BE2C (cell line): ENCODE data around the gene MB.

Experiments
- DNase-seq: peaks from one replicate; pipeline ENCODE4 v3.0.0-alpha.2; 2020
- H3K27me3 ChIP-seq: fragments of 250-450 bp; sonication (Bioruptor Pico); 2 replicates; pipeline ENCODE4 v1.5.1; 2020; ENCODE audit warnings: mild to moderate bottlenecking
- H3K36me3 ChIP-seq: fragments of 250-450 bp; sonication (Bioruptor Pico); 2 replicates; pipeline ENCODE4 v1.5.1; 2020; ENCODE audit warnings: mild to moderate bottlenecking
- H3K4me1 ChIP-seq: fragments of 250-450 bp; sonication (Bioruptor Pico); 2 replicates; pipeline ENCODE4 v1.5.1; 2020
- H3K4me3 ChIP-seq: 2 replicates; pipeline ENCODE4 v1.5.1; 2011; ENCODE audit warnings: low read depth, low read length
- H3K9me3 ChIP-seq: fragments of 250-450 bp; sonication (Bioruptor Pico); 2 replicates; pipeline ENCODE4 v1.5.1; 2020
- CTCF ChIP-seq: IDR thresholded peaks from 2 replicates; pipeline ENCODE4 v1.5.1; 2012; ENCODE audit warnings: mild to moderate bottlenecking, low read depth, low read length

Gene MB

GRCh38 chr22:35576671-35577070 lies 40.5 kb downstream of the MB start:
- no peaks in the 10 kb centered on the region for H3K27me3 ChIP-seq
- no peak for TF ChIP-seq CTCF
- H3K4me3 ChIP-seq, result no peak overlapping the region
- H3K4me1 ChIP-seq, result no peaks in the 10 kb centered on the region
- no peaks in the 10 kb centered on the region for H3K9me3 ChIP-seq
- no peak for DNase-seq
- no peaks in the 10 kb centered on the region for H3K36me3 ChIP-seq

GRCh38 chr22:35575116-35575748 lies 41.9 kb downstream of the MB start:
- no peaks in the 10 kb centered on the region for H3K36me3 ChIP-seq
- H3K4me1 ChIP-seq, result no peaks in the 10 kb centered on the region
- no peak for TF ChIP-seq CTCF
- H3K4me3 ChIP-seq, result no peak overlapping the region
- H3K9me3 ChIP-seq, result no peaks in the 10 kb centered on the region
- DNase-seq, result no peak
- H3K27me3 ChIP-seq, result no peaks in the 10 kb centered on the region

GRCh38 chr22:35572556-35572955 lies 44.6 kb downstream of the MB start:
- Histone ChIP-seq H3K27me3 (no peaks in the 10 kb centered on the region), H3K36me3 (no peaks in the 10 kb centered on the region), H3K4me3 (no peak overlapping the region), H3K9me3 (no peaks in the 10 kb centered on the region), H3K4me1 (no peaks in the 10 kb centered on the region; the same call in 1 of the 2 replicates)
- TF ChIP-seq CTCF, result no peak
- DNase-seq, result no peak

- Histone ChIP-seq H3K36me3 (no peaks in the 10 kb centered on the region), H3K4me3 (no peak overlapping the region), H3K4me1 (no peaks in the 10 kb centered on the region; the same call in none of the 2 replicates), H3K27me3 (no peaks in the 10 kb centered on the region), H3K9me3 (no peaks in the 10 kb centered on the region)
- no peak for DNase-seq
- TF ChIP-seq CTCF, result no peak
Measured at GRCh38 chr22:35570686-35571194, 46.4 kb downstream of the MB start.

DNA sequence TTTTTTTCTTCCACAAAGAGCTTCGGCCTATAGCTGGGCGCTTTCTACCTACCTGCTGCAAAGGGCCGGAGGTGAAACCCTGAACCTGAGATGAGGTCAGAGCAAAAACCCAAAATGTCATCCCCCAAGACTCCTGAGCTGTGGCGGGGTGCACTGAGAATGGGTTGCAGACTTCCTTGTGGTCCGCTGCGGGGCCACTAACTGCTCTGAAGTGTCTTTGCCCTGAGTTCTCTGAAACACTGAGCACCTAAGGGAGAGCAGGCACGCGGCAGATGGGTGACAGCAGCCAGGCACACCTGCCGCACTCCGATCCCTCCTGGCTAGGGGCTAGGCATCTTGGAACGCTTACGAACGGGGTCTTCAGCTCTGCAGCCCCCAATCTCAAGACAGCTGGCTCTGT lies 47.2 kb downstream of the MB start:
- Histone ChIP-seq H3K4me3 (no peak overlapping the region), H3K36me3 (no peaks in the 10 kb centered on the region), H3K27me3 (no peaks in the 10 kb centered on the region), H3K4me1 (no peaks in the 10 kb centered on the region; the same call in none of the 2 replicates), H3K9me3 (no peaks in the 10 kb centered on the region)
- no peak for DNase-seq
- TF ChIP-seq CTCF, result no peak
